DND-41 (cell line): ENCODE data around the gene PPP3CA.

ENCODE experiments used
- ATAC-seq: fragments of 200-7000 bp; cut with Tn5 transposase; 3 replicates; pipeline ENCODE4 v1.9.1; 2021; ENCODE audit warnings: low read depth; ENCODE audit not compliant: insufficient read depth
- DNase-seq: peaks from one replicate; pipeline ENCODE4 v3.0.0-alpha.2; 2020
- H2AFZ ChIP-seq: 2 replicates; pipeline ENCODE4 v1.6.0; 2012; ENCODE audit warnings: low read depth, low read length
- H3K27ac ChIP-seq: 2 replicates; pipeline ENCODE4 v1.5.1; 2012; ENCODE audit warnings: low read length, inconsistent platforms
- H3K27me3 ChIP-seq: fragments of 200-600 bp; sonication (generic); 2 replicates; pipeline ENCODE4 v1.6.0; 2012; ENCODE audit warnings: low read length, mild to moderate bottlenecking, inconsistent platforms; ENCODE audit not compliant: insufficient read depth, poor library complexity
- H3K36me3 ChIP-seq: 2 replicates; pipeline ENCODE4 v1.5.1; 2012; ENCODE audit warnings: low read length, inconsistent platforms; ENCODE audit not compliant: insufficient read depth
- H3K4me1 ChIP-seq: 2 replicates; pipeline ENCODE4 v1.5.1; 2012; ENCODE audit warnings: mild to moderate bottlenecking, low read length; ENCODE audit not compliant: insufficient read depth
- H3K4me2 ChIP-seq: 2 replicates; pipeline ENCODE4 v1.6.0; 2012; ENCODE audit warnings: mild to moderate bottlenecking, moderate library complexity, low read length, inconsistent platforms; ENCODE audit not compliant: insufficient read depth
- H3K4me3 ChIP-seq, 2 experiments: fragments of 200-600 bp in 1 of 2; shearing (Covaris generic) in 1 of 2; 2 replicates each; pipeline ENCODE4 v1.5.1; 2012 to 2016; ENCODE audit warnings: inconsistent platforms in 2 of 2, low read length in 2 of 2, mild to moderate bottlenecking in 2 of 2, low read depth in 1 of 2, moderate library complexity in 1 of 2
- H3K79me2 ChIP-seq: 2 replicates; pipeline ENCODE4 v1.6.0; 2012; ENCODE audit warnings: low read length, inconsistent platforms; ENCODE audit not compliant: insufficient read depth
- H3K9ac ChIP-seq: 2 replicates; pipeline ENCODE4 v1.6.0; 2012; ENCODE audit warnings: low read depth, mild to moderate bottlenecking, inconsistent platforms, low read length, moderate library complexity
- H3K9me3 ChIP-seq: 2 replicates; pipeline ENCODE4 v1.5.1; 2012; ENCODE audit warnings: low read length, moderate library complexity, mild to moderate bottlenecking, inconsistent platforms; ENCODE audit not compliant: insufficient read depth, severe bottlenecking
- H4K20me1 ChIP-seq: 2 replicates; pipeline ENCODE4 v1.6.0; 2012; ENCODE audit warnings: low read length; ENCODE audit not compliant: insufficient read depth
- EZH2 ChIP-seq: IDR thresholded peaks from 3 replicates; pipeline ENCODE4 v1.6.1; 2012; ENCODE audit warnings: borderline replicate concordance, low read depth, mild to moderate bottlenecking, moderate library complexity, low read length, inconsistent platforms; ENCODE audit not compliant: severe bottlenecking
- TF ChIP-seq, protein P1 (sequence below): IDR thresholded peaks from 2 replicates; pipeline ENCODE4 v1.5.1; 2012; ENCODE audit warnings: borderline replicate concordance, low read length, moderate library complexity, mild to moderate bottlenecking; ENCODE audit not compliant: poor library complexity, severe bottlenecking; ENCODE audit errors: extremely low read depth

The PPP3CA gene

DNA sequence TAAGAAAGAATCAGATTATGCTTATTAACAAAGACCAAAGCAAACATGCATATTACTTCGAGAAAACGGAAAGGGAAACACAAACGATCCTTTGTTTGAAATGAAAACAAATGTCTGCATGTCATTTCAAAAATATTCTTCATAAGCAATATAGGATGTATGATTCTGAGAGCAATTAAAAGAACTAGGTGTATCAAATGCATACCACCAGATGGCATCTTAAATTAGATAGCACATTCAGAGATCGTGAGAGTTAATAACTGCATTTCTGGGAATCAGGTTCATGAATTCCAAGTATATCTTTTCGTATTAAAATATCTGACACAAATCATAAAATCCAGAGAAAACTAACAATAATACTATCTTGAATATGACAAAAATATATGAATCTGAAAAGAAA, 159.5 kb downstream of the PPP3CA start:
- Histone ChIP-seq H3K27ac (no peak overlapping the region), H3K4me1 (no peaks in the 10 kb centered on the region), H3K9me3 (no peaks in the 10 kb centered on the region), H3K4me2 (no peak overlapping the region), H3K36me3 (peaks cover 11% of the 10 kb centered on the region; the same call in 1 of the 2 replicates), H4K20me1 (no peaks in the 10 kb centered on the region), H2AFZ (no peak overlapping the region), H3K4me3 (no peak overlapping the region), H3K9ac (no peak overlapping the region), H3K27me3 (no peaks in the 10 kb centered on the region), H3K79me2 (no peaks in the 10 kb centered on the region)
- DNase-seq = no peak
- no peak for ATAC-seq
- TF ChIP-seq, protein P1, sequence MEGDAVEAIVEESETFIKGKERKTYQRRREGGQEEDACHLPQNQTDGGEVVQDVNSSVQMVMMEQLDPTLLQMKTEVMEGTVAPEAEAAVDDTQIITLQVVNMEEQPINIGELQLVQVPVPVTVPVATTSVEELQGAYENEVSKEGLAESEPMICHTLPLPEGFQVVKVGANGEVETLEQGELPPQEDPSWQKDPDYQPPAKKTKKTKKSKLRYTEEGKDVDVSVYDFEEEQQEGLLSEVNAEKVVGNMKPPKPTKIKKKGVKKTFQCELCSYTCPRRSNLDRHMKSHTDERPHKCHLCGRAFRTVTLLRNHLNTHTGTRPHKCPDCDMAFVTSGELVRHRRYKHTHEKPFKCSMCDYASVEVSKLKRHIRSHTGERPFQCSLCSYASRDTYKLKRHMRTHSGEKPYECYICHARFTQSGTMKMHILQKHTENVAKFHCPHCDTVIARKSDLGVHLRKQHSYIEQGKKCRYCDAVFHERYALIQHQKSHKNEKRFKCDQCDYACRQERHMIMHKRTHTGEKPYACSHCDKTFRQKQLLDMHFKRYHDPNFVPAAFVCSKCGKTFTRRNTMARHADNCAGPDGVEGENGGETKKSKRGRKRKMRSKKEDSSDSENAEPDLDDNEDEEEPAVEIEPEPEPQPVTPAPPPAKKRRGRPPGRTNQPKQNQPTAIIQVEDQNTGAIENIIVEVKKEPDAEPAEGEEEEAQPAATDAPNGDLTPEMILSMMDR = peak; percentile 36
- no peak for TF ChIP-seq EZH2

DNA sequence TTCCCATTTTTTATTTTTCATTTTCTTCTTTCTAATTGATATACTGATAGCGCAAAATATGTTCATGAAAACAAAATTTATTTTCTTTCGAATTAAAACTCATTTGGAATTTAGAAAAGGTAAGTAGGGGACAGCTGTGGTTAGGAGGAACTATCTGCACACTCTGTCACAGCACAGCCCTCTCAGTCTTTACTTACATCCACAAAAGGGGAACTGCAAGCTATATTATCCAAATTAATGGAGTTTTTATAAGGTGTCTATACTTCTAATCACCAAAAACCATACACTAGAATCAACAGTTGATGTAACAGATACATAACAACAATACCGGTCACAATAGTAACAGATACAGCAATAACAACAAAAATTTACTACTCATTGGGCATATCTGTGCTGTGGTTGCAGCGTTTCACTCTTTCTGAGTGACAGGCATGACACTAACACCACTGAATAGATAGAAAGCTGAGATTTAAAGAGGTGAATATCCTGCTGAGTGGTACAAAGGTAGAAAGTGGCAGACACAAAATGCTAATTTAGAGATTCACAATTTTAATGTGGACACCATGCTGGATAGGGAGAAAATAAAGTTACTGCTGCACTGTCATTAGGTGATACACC, 160.7 kb downstream of the PPP3CA start:
- no peak overlapping the region for H2AFZ ChIP-seq
- H3K27ac ChIP-seq = no peak overlapping the region
- no peaks in the 10 kb centered on the region for H3K9me3 ChIP-seq
- TF ChIP-seq, protein P1 = no peak
- H3K79me2 ChIP-seq = no peaks in the 10 kb centered on the region
- no peaks in the 10 kb centered on the region for H3K27me3 ChIP-seq
- peaks cover 13% of the 10 kb centered on the region; the same call in 1 of the 2 replicates for H3K36me3 ChIP-seq
- DNase-seq = no peak
- no peaks in the 10 kb centered on the region for H4K20me1 ChIP-seq
- no peak for ATAC-seq
- H3K4me1 ChIP-seq = no peaks in the 10 kb centered on the region
- H3K9ac ChIP-seq = no peak overlapping the region
- no peak overlapping the region for H3K4me3 ChIP-seq
- no peak overlapping the region for H3K4me2 ChIP-seq

DNA sequence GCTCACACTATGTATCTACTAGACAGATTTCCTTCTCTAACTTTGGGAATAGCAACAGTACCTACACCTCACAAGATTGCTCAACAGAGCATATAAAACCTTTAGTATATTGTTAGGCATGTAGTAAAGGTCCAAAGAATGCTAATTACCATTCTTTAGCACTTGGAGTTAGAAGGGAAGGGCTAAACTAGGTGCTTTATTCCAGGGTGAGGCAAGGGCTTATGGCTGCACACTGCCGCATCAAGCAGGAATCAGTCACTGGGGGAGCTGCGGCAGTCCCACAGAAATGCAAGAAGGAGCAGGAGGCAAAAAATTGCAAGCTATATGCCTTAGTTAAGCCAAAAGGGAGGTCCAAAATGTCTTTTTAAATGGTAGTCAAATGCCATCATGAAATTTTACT, 162.7 kb downstream of the PPP3CA start:
- H3K79me2 ChIP-seq = no peaks in the 10 kb centered on the region
- no peak overlapping the region for H3K4me2 ChIP-seq
- no peak for TF ChIP-seq EZH2
- TF ChIP-seq, protein P1 = no peak
- no peak overlapping the region for H2AFZ ChIP-seq
- H4K20me1 ChIP-seq = no peaks in the 10 kb centered on the region
- no peaks in the 10 kb centered on the region for H3K27me3 ChIP-seq
- H3K9ac ChIP-seq = no peak overlapping the region
- H3K4me3 ChIP-seq = no peak overlapping the region
- H3K27ac ChIP-seq = no peak overlapping the region
- no peaks in the 10 kb centered on the region for H3K4me1 ChIP-seq
- ATAC-seq = no peak
- no peak for DNase-seq
- no peaks in the 10 kb centered on the region for H3K9me3 ChIP-seq
- peaks cover 10% of the 10 kb centered on the region; the same call in 1 of the 2 replicates for H3K36me3 ChIP-seq
